A673 (cell line): Measurements from ENCODE around the gene ACSS1. TPM values are rescaled to one million over a fixed set of nuclear protein-coding genes. Genes with fewer than 3 reads are reported as not detected.

ENCODE experiments used
- BruUV-seq: library from RNA; stranded (reverse); fragments of 400-500 nt; replicated peaks from 2 replicates; lab custom pipeline; 2021; lab: Mats Ljungman, UMichigan
- CTCF ChIA-PET: fragments of 300-600 bp; sonication (Branson Sonifier 250); formaldehyde crosslinking; loops from one replicate; lab custom pipeline; 2022; ENCODE audit warnings: antibody characterized with exemption; lab: Charles Lee
- POLR2A ChIA-PET: fragments of 300-600 bp; sonication (Branson Sonifier 250); formaldehyde crosslinking; loops from one replicate; lab custom pipeline; 2022; ENCODE audit warnings: antibody characterized with exemption; ENCODE audit not compliant: low non-redundant PET; lab: Charles Lee
- DNase-seq: peaks from one replicate; pipeline ENCODE4 v3.0.0-alpha.2; 2015; ENCODE audit warnings: low spot score
- H3K27ac ChIP-seq: fragments of 200-600 bp; sonication (generic); 2 replicates; pipeline ENCODE4 v1.5.1; 2016; ENCODE audit warnings: mixed run types, low read depth, mild to moderate bottlenecking, mixed read lengths, antibody characterized with exemption, low read length; ENCODE audit not compliant: poor library complexity, severe bottlenecking
- H3K27me3 ChIP-seq: fragments of 200-600 bp; sonication (generic); replicated peaks from 2 replicates; pipeline ENCODE4 v1.6.1; 2017; ENCODE audit warnings: mixed run types, low read depth, mild to moderate bottlenecking, mixed read lengths, antibody characterized with exemption, low read length; ENCODE audit not compliant: insufficient read depth, poor library complexity
- H3K36me3 ChIP-seq: fragments of 200-600 bp; sonication (generic); 2 replicates; pipeline ENCODE4 v1.6.1; 2016; ENCODE audit warnings: mixed run types, mild to moderate bottlenecking, mixed read lengths, antibody characterized with exemption, low read length; ENCODE audit not compliant: insufficient read depth, poor library complexity, severe bottlenecking
- H3K4me1 ChIP-seq: fragments of 200-600 bp; sonication (generic); 2 replicates; pipeline ENCODE4 v1.6.1; 2017; ENCODE audit warnings: mixed run types, mild to moderate bottlenecking, mixed read lengths, antibody characterized with exemption, low read length; ENCODE audit not compliant: insufficient read depth, poor library complexity, severe bottlenecking
- H3K4me3 ChIP-seq: fragments of 200-600 bp; sonication (generic); 2 replicates; pipeline ENCODE4 v1.5.1; 2016; ENCODE audit warnings: low read depth, mixed run types, mild to moderate bottlenecking, mixed read lengths, low read length; ENCODE audit not compliant: poor library complexity, severe bottlenecking
- H3K9me3 ChIP-seq: fragments of 200-600 bp; sonication (generic); 2 replicates; pipeline ENCODE4 v1.6.1; 2016; ENCODE audit warnings: mixed run types, low read depth, mild to moderate bottlenecking, mixed read lengths, antibody characterized with exemption, low read length; ENCODE audit not compliant: poor library complexity, severe bottlenecking
- CTCF ChIP-seq: fragments of 300-800, 200-600 bp; sonication (generic); conservative IDR thresholded peaks from 2 replicates; pipeline ENCODE4 v1.5.1; 2017; ENCODE audit warnings: low read depth, mild to moderate bottlenecking, antibody characterized with exemption, low read length, moderate library complexity, mixed read lengths
- EZH2 ChIP-seq: fragments of 200-600 bp; sonication (generic); IDR thresholded peaks from 2 replicates; pipeline ENCODE4 v1.6.1; 2017; ENCODE audit warnings: borderline replicate concordance, low read depth, mild to moderate bottlenecking, mixed read lengths, antibody characterized with exemption, low read length; ENCODE audit not compliant: poor library complexity, severe bottlenecking
- intact Hi-C: fragments of 100-400 bp; cut with micrococcal nuclease; formaldehyde crosslinking; loops from one replicate; pipeline ENCODE4 v1.10.0; 2022; ENCODE audit not compliant: unreplicated experiment
- total RNA-seq: library from RNA; stranded (reverse); gene quantifications from 2 replicates; pipeline ENCODE4 v1.2.3, GENCODE V29; 2021

The ACSS1 gene
- total RNA-seq, 1 experiment from 2014 or later = 3.9 TPM

- Histone ChIP-seq H3K27ac (no peak overlapping the region), H3K4me1 (no peaks in the 10 kb centered on the region), H3K27me3 (no peaks in the 10 kb centered on the region), H3K36me3 (peaks cover 9% of the 10 kb centered on the region), H3K9me3 (no peaks in the 10 kb centered on the region), H3K4me3 (no peak overlapping the region)
- no peak for DNase-seq
- TF ChIP-seq CTCF (no peak), EZH2 (no peak)
- no TSS peak for BruUV-seq
- ChIA-PET POLR2A (no interaction called here), CTCF (interaction anchor here (0.6 kb wide), 1 partner anchor 276 kb away, joined by 3 read pairs; no protein-coding TSS in a partner anchor)
- intact Hi-C loops = no loop called here
Measured at GRCh38 chr20:24964506-24964840, 93.5 kb downstream of the ACSS1 start.

- Histone ChIP-seq H3K4me3 (no peak overlapping the region), H3K9me3 (no peaks in the 10 kb centered on the region), H3K4me1 (no peaks in the 10 kb centered on the region), H3K27me3 (no peaks in the 10 kb centered on the region), H3K27ac (no peak overlapping the region), H3K36me3 (peaks cover 3% of the 10 kb centered on the region)
- no TSS peak for BruUV-seq
- ChIA-PET POLR2A (no interaction called here), CTCF (no interaction called here)
- no peak for DNase-seq
- intact Hi-C loops = no loop called here
- TF ChIP-seq EZH2 (no peak), CTCF (no peak)
Measured at GRCh38 chr20:24963672-24964505, 94.0 kb downstream of the ACSS1 start.

- CTCF ChIA-PET = no interaction called here
- no peak for DNase-seq
- H3K36me3 ChIP-seq = no peaks in the 10 kb centered on the region
- H3K4me3 ChIP-seq = no peak overlapping the region
- no TSS peak for BruUV-seq
- H3K9me3 ChIP-seq = no peaks in the 10 kb centered on the region
- H3K4me1 ChIP-seq = no peaks in the 10 kb centered on the region
- intact Hi-C loops = no loop called here
- TF ChIP-seq EZH2 (no peak), CTCF (no peak)
- no peaks in the 10 kb centered on the region for H3K27me3 ChIP-seq
- H3K27ac ChIP-seq = no peak overlapping the region
- POLR2A ChIA-PET = no interaction called here
Measured at GRCh38 chr20:24962510-24962909, 95.4 kb downstream of the ACSS1 start.
